Measurements from ENCODE around the gene GNG13. TPM values are rescaled to one million over a fixed set of nuclear protein-coding genes. Genes with fewer than 3 reads are reported as not detected.

Gene GNG13
- total and polyA plus RNA-seq, 2 of the 4 experiments (the other 2 are of a cell fraction): not detected

GRCh38 chr16:777826-778225 lies 22.7 kb downstream of the GNG13 start:
- Histone ChIP-seq H2BK20ac (ENCODE audit: low read depth, low read length) (no peak overlapping the region), H3K9me3 (ENCODE audit: control insufficient read depth, insufficient read depth, low read length) (no peaks in the 10 kb centered on the region), H3K27ac (ENCODE audit: insufficient read depth, low read length) (no peak overlapping the region), H3K18ac (ENCODE audit: low read depth, low read length) (no peak overlapping the region), H4K91ac (ENCODE audit: insufficient read depth, low read depth, low read length) (no peak overlapping the region), H2BK15ac (ENCODE audit: low read depth, low read length) (no peak overlapping the region), H4K20me1 (ENCODE audit: insufficient read depth, low read length) (no peaks in the 10 kb centered on the region), H2AFZ (replicated peaks; ENCODE audit: low read length, poor library complexity) (peak overlapping the region; percentile 68), H3K4ac (ENCODE audit: low read depth, low read length) (no peak overlapping the region), H3K79me1 (ENCODE audit: low read depth in 1 of 2, low read length in 2 of 2) (no peaks in the 10 kb centered on the region), H2BK5ac (ENCODE audit: low read depth, low read length, poor library complexity, severe bottlenecking) (no peak overlapping the region), H3K36me3 (ENCODE audit: control insufficient read depth, insufficient read depth, low read length) (no peaks in the 10 kb centered on the region), H3K4me2 (ENCODE audit: low read depth, low read length) (no peak overlapping the region), H3K9me1 (ENCODE audit: insufficient read depth, low read length) (no peaks in the 10 kb centered on the region), H3K23ac (ENCODE audit: low read depth, low read length) (no peak overlapping the region), H2AK5ac (ENCODE audit: low read depth, low read length) (no peak overlapping the region), H4K8ac (ENCODE audit: low read depth in 2 of 2, low read length in 2 of 2) (no peak overlapping the region), H2BK120ac (ENCODE audit: low read depth, low read length) (no peak overlapping the region), H2AK9ac (replicated peaks; ENCODE audit: low read depth, low read length, poor library complexity) (no peak overlapping the region), H3K9ac (ENCODE audit: low read depth, low read length) (no peak overlapping the region), H3K27me3 (ENCODE audit: control insufficient read depth, insufficient read depth, low read length) (peaks cover 9% of the 10 kb centered on the region; the same call in 1 of the 2 replicates), H3K14ac (replicated peaks; ENCODE audit: low read depth, low read length) (no peak overlapping the region), H3K4me1 (ENCODE audit: control insufficient read depth, insufficient read depth, low read length) (no peaks in the 10 kb centered on the region), H3K56ac (ENCODE audit: extremely low read depth, insufficient read depth, low read length) (no peak overlapping the region), H3K4me3 (ENCODE audit: insufficient read depth, low read depth, low read length) (no peak overlapping the region), H4K5ac (ENCODE audit: low read depth, low read length) (no peak overlapping the region)
- ATAC-seq (ENCODE audit: low read depth) (peak; percentile 51), DNase-seq (peak; percentile 19)
- in situ Hi-C loops (cut with MboI; ENCODE audit: low sequenced_read_pairs): no loop called here
- no TSS peak for BruUV-seq (replicated peaks)
- TF ChIP-seq POLR2A (IDR thresholded peaks at IDR 0.05; ENCODE audit: low read depth, low read length) (no peak), BHLHE40 (IDR thresholded peaks at IDR 0.05; ENCODE audit: low read depth, low read length) (no peak), CTCF (conservative IDR thresholded peaks at IDR 0.05; ENCODE audit: low read depth, low read length) (no peak), RAD21 (IDR thresholded peaks at IDR 0.05; ENCODE audit: low read length) (no peak), NFE2L2 (IDR thresholded peaks at IDR 0.05; ENCODE audit: low read depth, low read length) (no peak), FOS (IDR thresholded peaks at IDR 0.05; ENCODE audit: low read depth, low read length) (no peak), MAFK (IDR thresholded peaks at IDR 0.05; ENCODE audit: low read depth, low read length) (no peak), CHD1 (IDR thresholded peaks at IDR 0.05; ENCODE audit: low read depth, low read length) (no peak), CEBPB (IDR thresholded peaks at IDR 0.05; ENCODE audit: low read depth, low read length) (no peak), RFX5 (IDR thresholded peaks at IDR 0.05; ENCODE audit: low read depth, low read length) (no peak), ELK1 (IDR thresholded peaks at IDR 0.05; ENCODE audit: borderline replicate concordance, low read depth, low read length) (no peak), SMC3 (IDR thresholded peaks at IDR 0.05; ENCODE audit: low read depth, low read length) (no peak), MAZ (IDR thresholded peaks at IDR 0.05; ENCODE audit: borderline replicate concordance, low read depth, low read length) (no peak), RCOR1 (IDR thresholded peaks at IDR 0.05; ENCODE audit: insufficient replicate concordance, low read length) (no peak), MXI1 (IDR thresholded peaks at IDR 0.05; ENCODE audit: borderline replicate concordance, low read depth, low read length) (no peak), USF2 (IDR thresholded peaks at IDR 0.05; ENCODE audit: low read depth, low read length) (no peak)
- intact Hi-C loops (cut with micrococcal nuclease): no loop called here
- POLR2A ChIA-PET (ENCODE audit: unreplicated experiment): no interaction called here
- 55% methylated on average over 3 of the region's 16 CpGs; no CpG with 5 or more reads in 1 of the 2 experiments for WGBS, 2 experiments (ENCODE audit: extremely low coverage in 2 of 2, insufficient read length in 1 of 2)
- CTCF ChIA-PET: no interaction called here
- dilution Hi-C loops (cut with HindIII; ENCODE audit: low sequenced_read_pairs, unreplicated experiment): no loop called here

Measured in IMR-90 (cell line).